GM19328 (cell line): ENCODE data around the gene SMIM24.

Experiments
- ATAC-seq: cut with Tn5 transposase; IDR thresholded peaks from one replicate; pipeline ENCODE4 v1.9.1; 2021; ENCODE audit warnings: mild to moderate bottlenecking, moderate library complexity; ENCODE audit not compliant: unreplicated experiment

The SMIM24 gene

DNA sequence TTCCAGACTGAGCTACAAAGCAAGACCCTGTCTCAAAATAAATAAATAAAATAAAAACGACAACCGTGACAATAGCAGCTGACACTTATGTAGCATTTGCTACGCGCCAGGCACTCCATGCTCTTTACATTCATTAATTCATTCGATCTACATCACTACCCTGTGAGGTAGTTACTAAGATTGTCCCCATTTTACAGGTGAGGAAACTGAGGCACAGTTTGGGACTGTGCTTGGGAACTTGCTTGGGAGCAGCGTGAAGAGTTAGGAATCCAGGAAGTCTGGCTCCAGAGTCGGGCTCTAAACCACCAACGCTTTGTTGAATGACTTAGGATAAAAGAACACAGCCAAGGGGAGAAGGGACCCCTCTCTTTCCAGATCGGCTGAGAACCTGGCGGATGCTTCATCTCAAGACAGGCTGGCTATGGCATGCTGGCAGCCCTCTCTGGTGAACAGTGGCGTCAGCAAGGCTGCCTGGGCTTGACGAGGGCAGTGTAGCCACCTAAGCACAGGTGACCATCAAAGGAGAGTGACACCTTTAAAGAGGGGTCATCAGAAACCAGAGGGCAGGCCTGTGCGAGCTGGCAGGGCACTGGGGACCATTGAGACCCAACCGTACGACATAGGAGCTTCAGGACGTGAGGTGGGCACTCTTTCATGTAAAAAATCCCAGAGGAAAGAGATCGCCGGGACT is 19.6 kb upstream of the SMIM24 start:
- no peak for ATAC-seq

DNA sequence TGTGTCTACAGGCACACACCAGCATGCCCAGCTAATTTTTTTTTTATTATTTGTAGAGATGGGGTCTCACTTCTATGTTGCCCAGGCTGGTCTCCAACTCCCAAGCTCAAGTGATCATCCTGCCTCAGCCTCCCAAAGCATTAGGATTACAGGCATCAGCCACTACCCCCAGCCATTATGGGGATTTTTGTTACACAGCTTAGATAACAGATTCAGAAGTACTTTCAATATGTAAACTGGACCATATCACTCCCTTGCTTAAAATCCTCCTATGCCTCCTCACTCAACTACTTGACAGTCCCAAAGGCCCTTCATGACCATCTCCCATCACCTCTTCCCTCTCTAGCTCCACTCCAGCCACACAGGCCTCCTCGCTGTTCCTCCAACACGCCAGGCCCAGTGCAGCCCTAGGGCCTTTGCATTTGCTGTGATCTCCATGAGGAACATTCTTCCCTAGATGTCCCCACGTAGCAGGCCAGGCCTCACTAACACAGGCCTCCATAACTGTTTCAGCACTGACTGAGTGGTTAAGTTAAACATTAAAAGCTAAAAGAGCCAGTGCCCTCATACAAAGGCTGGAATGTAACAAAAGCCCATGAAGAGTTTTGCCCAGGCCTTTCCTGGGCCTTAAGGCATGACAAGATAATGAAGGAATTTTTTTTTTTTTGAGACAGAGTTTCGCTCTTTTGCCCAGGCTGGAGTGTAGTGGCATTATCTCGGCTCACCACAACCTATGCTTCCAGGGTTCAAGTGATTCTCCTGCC is 17.6 kb upstream of the SMIM24 start:
- ATAC-seq, result no peak

DNA sequence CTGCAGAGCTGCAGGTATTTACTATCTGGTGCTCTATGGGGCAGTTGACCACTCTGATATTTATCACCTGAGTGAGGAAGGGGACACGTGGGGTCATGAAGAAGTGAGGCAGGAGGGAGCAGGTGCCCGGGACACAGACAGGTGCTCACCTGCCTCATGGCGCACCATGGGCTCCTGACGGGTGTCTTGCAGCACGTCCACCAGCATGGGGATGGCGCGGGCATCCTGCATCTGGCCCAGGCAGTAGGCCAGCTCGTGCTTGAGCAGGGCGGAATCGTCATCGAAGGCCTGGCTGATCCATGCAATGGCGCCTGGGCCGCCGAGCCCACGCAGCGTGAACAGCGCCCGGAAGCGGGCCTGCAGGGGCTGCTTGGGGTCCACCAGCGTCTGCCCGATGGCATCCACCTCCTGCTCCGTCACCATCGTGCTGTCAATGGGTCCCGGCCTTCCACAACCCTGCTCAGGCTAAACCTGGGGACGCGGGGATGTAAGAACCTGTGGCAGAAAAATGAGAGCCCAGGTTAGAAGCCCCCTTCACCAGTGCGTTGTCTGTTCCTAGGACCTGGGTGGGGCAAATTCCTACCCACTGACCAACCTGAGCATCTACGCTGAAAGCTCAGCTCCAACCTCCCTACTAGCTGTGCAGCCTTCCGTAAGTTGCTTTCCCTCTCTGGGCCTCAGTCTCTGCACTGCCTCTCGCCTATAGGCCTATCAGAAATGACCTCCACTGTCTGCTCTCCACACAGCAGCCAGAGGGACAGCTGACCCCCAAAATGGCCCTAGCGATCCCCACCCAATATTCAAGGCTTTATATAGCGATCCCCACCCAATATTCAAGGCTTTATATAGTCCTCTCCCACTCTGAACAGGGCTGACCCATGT is 16.3 kb upstream of the SMIM24 start:
- no peak for ATAC-seq

DNA sequence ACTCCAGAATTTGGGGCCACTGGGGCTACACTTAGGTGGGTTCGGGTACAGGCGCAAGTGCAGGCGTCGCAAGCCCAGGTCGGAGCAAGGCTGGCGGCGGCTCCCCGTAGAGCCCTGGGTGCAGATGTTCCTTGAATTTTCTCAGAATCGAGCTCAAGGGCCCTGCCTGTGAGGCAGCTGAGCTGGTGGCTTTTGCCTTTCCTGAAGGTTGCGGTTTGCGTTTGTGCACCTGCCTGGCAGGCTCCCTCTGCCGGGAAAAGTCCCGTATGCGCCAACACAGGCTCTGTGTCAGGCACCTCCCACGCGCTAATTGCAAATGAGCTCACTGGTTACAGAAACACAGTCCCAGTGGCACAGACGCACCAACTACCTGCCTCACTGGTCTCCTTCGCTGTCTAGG is 14.2 kb upstream of the SMIM24 start:
- no peak for ATAC-seq

DNA sequence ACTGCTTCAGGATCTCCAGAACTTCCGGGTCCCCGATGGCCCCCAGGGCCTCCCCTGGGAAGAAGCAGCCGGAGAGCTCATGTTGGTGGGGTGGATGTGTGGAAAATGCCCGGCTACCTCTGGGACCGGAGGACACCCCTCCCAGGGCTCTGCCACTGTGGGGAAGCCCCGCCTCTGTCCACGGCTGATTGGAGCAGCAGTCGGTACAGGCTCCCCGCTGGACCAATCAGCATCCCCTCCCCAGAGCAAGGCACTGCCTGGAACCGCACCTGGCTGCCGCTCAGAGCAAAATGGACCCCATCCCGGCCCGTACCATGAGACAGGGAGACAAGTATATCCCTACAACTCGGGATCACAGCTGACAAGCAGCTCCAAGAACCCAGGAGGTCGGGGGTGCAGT is 13.7 kb upstream of the SMIM24 start:
- no peak for ATAC-seq

DNA sequence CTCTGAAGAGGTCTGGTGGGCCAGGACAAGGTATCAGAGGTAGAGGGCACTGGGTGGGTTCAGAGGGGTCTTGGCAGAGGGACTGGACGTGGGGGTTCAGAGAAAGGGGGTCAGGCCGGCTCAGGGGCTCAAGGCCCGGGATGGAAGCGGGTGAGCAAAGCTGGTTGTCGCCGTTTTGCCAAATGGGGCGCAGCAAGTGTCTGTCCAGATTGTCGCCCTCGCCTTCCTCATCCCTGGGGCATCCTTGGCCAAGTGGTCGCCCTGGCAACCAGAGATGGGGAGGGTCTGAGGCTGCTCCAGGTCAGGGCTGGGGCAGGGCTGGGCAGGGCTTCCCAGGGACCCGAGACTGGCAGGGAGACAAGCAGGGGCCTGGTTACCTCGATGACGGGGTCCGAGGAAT is 13.3 kb upstream of the SMIM24 start:
- no peak for ATAC-seq

DNA sequence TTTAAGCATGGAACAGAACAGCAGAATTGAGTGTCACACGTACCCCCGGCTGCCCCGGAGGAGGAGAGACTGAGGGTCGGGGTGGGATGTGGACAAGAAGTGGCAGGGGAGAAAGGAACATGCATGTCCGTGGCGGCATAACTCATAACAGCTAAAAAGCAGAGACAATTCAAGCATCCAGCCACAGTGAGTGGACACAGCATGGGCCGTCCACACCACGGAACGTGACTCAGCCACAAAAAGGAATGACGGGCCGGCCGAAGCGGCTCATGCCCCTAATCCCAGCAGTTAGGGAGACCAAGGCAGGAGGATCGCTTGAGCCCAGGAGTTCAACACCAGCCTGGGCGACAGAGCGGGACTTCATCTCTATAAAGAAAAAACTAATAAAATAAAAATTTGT is 12.6 kb upstream of the SMIM24 start:
- ATAC-seq, result no peak

DNA sequence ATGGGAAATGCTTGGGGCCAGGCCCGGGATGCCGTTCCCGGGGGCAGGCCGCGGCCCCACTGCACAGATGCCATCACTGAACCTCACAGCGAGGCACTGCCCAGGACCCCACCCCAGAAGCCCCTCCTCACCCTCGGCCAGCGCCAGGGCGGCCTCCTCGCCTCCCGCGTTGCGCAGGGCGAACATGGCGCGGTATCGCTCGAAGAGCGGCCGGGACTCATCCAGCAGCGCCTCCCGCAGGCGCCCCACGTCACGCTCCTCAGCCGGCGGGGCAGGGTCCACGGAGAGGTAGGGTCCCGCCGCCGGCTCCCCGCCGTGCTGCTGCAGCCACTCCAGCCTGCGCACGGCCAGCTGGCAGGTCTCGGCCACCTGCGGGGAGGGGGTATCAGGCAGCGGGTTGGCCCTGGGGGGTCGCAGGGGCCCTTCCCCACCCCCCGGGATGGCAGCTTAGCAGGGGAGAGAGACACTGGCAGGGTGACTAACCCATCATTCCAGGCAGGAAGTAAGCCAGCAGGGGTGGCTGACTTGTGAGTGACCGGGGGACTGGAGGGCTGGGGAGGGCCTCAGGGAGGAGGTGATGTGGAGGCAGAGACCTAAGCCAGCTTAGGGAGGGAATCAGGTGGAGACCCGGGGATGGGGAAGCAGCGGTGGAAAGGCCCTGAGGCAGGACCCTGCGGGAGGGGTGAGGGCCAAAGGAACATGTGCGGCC is 12.0 kb upstream of the SMIM24 start:
- ATAC-seq, result no peak

DNA sequence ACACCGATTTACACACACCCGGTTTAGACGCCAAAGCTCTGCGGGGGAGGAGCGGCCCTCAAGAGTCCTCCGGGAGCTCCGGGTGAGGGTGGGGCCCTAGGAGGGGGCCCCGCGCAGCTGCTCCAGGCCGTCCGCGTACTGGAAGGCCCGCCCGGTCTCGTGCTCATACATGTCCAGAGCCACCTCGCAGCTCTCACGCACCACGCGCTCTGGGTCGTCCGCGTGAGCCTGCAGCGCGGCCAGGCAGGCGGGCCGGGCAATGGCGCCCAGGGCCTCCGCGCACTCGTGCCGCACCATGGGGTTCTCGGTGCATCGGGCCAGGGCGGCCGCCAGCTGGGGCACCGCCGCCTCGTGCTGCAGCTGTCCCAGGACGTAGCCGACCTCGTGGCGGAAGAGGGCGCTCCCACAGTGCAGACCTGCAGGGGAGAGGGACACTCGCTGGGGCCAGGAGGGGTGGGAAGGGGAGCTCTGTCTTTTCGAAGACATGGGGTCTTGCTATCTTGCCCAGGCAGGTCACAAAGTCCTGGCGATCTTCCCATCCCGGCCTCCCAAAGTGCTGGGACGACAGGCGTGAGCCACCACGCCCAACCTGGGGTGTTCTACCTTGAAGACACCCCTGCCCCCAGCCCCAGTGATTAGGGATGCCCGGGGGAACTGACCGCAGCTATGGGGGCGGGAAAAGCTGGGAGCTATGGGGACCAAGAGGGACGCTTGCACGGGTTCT is 11.2 kb upstream of the SMIM24 start:
- ATAC-seq, result no peak

DNA sequence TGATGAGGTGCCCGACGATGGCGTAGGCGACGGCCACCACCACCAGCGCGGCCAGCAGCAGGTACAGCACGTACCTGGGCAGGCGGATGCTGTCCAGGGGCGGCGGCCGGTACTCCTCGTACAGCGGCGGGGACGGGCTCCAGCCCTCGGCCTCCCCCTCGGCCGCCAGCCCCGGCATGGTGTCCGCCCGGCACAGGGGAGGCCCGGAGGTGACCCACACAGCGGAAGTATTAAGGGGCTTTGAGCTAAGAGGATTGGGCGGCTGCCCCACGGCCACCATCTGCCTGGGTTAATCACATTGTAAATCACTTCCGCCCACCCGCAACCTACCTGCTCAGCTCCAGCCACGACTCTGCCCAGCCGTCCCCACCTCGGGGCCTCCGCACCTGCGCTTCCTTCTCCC is 2.9 kb upstream of the SMIM24 start, which contains the start of gene SMIM44:
Gene SMIM44 (minus strand): TSS at position 216 of the 403 bp plus-strand sequence. CDS start 38 bp downstream, at position 178.
- no peak for ATAC-seq

DNA sequence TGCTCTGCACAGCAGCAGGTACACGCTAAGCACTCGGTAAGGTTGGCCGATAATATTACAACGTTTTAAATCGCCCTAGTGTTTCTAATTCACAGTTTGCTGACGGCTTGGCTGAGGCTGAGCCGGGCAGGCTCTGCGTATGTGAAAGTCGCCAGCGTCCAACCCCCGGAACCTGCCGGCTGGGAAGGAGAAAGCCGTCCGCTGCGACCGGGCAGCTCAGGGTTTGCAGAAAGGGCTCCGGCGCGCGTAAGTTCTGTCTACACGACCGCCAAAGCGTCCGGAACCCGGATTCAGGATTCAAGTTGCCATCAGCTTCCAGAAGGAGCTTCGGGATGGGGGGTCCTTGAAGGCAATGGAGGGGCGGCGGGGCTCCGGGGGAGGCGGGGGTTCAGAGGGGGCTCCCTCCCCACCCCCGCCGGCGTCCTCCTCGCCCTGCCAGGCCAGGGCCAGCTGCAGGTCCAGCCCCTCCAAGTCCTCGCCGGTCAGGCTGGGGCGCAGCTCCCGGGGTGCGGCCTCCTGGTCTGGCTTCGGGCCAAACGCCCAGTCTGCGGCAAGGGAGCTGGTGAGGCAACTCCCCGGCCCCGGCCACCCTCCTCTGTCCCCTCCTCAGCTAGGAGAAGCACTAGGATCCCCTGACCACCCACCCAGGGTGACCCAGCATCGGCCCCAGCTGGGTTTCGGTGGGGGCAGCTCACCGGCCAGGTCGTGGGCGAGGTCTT is 2.3 kb upstream of the SMIM24 start:
- no peak for ATAC-seq

DNA sequence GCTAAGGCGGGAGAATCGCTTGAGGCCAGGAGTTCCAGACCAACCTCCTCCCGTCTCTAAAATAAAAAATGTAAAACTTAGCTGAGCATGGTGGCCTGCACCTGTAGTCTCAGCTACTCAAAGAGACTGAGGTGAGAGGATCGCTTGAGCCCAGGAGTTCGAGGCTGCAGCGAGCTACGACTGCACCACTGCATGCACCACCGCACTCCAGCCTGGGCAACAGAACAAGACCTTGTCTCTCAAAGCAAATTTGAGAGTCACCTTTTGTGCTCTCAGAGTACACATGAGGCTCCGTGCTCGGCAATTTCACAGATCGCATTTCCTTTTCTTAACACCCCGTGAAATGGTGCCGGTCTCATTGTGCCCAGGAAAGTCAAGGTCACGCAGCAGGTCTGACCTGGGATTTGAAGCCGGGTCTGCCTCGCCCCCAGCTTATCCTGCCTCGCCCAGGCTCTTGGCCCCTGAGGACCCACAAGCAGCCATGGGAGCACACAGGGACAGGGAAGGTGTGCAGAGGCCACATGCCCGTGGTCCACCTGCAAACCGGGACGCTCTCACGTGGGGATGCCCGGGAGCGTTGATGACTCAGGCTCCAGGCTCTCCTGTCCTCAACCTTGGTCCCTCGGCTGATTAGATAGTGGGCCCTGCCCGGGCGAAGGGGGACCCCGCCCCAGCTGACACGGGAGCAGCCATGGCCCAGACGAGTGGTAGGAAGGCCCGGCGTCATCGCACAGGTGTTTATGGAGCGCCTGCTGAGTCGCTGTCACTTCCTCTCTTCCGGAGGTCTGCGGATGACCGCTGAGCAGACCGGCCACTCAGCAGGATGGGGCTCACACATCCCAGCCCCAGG is 1.1 kb upstream of the SMIM24 start:
- no peak for ATAC-seq

DNA sequence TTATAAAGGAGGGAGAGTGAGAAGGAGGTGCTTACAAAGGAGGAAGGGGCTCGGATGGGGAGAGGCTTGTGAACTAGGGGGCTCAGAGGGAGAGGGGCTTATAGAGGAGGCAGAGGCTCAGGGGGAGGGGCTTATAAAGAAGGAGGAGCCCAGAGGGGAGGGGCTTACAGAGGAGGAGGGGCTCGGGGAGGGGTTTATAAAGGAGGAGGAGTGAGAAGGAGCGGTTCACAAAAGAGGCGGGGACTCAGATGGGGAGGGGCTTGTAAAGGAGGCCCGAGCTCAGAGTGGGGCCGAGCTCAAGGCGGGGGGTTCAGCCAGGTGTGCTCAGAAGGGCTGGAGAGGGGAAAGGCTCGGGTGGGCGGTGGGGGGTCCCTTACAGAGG is 500 bp downstream of the SMIM24 start:
- no peak for ATAC-seq

DNA sequence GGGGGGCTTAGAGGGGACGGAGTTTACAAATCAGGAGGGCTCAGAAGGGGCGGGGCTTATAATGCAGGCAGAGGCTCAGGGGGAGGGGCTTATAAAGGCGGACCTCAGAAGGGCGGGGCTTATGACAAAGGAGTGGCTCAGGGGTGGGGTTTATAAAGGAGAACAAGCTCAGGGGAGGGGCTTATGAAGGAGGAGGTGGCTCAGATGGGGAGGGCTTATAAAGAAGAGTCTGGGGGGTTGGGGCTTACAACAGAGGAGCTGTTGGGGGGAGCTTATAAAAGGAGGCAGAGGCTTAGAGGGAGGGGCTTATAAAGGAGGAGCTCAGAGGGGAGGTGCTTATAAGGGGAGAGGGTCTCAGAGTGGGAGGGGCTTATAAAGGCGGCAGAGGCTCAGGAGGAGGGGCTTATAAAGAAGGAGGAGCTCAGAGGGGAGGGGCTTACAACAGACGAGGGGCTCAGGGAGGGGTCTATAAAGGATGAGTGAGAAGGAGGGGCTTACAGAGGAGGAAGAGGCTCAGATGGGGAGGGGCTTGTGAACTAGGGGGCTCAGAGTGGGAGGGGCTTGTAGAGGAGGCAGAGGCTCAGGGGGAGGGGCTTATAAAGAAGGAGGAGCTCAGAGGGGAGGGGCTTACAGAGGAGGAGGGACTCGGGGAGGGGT is 1.0 kb downstream of the SMIM24 start:
- ATAC-seq, result no peak

DNA sequence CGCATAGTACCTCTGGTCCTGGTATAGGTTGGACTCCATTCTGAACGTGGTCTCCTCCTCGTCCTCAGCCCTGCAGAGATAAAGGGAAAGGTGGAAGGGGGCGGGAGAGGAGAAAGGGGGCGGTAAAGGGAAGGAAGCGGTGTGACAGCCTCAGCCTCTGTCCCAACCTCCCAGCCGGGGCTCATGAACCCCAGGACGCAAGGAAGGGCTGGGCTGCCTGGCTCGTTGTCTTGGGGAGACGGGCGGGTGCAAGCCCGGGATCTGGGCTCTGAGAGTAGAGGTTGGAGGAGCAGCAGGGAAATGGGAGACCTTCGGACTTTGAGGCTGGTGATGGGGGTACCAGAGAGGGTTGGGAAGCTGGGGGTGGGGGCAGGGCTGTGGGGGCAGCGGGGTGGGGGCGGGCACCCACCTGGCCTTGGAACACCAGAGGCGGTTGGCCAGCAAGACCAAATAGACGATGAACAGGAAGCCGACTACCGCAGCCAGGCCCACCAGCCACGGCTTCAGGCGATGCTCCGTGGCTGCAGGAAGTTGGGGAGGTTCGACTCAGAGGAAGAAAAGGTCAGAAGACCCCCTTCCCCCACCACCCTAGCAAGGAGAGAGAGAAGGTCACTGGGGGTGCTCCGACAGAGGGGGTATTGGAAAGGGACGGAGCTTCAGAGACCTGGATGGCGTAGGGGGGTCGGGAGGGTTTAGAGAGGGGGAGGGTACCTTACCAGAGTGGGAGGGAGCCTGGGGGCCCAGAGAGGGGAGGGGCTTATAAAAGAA is 1.7 kb downstream of the SMIM24 start:
- ATAC-seq, result no peak

DNA sequence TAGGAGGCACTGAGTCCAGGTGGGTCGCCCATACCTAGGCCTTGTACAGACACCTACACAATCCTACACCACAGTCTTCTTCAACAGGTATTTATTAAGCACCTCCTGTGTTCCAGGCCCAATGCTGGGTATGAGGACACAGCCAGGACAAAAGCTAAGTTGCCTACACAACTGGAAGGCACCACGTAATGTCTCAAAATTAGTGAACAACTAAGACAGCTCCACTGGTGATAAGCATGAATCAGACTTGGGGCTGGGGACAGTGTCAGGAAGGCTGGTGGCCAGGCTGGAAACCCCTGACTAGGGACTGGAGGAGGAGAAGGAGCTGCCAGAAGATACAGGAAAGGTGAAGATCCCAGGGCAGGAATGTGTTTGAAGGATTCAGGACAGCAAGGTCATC is 2.4 kb downstream of the SMIM24 start:
- ATAC-seq, result no peak

DNA sequence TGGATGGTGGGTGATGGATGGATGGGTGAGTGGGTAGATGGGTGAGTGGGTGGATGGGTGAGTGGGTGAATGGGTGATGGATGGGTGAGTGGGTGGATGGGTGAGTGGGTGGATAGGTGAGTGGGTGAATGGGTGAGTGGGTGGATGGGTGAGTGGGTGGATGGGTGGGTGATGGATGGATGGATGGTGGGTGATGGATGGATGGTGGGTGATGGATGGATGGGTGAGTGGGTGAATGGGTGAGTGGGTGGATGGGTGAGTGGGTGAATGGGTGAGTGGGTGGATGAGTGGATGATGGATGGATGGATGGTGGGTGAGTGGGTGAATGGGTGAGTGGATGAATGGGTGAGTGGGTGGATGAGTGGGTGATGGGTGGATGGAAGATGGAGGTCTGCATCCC is 2.8 kb downstream of the SMIM24 start:
- ATAC-seq, result no peak
